Uterus (tissue), 4 donors: ENCODE data around the gene ADGRG7. TPM values are rescaled to one million over a fixed set of nuclear protein-coding genes. Genes with fewer than 3 reads are reported as not detected.
"Not testable (repeated sequence)": the region's sequence is repeated elsewhere in the genome, so short reads cannot be mapped to it uniquely, and the experiment has no call there.

Source experiments
- DNase-seq, 2 donors: peaks; one replicate each; pipeline ENCODE4 v3.0.0-alpha.2; 2019 to 2020
- H3K27ac ChIP-seq, 2 donors: fragments of 200-600 bp; sonication (generic); 1 replicate in 1 of 2; 2 replicates in 1 of 2; pipeline ENCODE4 v1.5.1; 2016 to 2018
- H3K27me3 ChIP-seq, 2 donors: fragments of 200-600 bp; sonication (generic); one replicate each; pipeline ENCODE4 v1.5.1; 2018 to 2019; ENCODE audit warnings: control low read depth in 1 of 2
- H3K36me3 ChIP-seq, 2 donors: fragments of 200-600 bp; sonication (generic); one replicate each; pipeline ENCODE4 v1.5.1; 2019; ENCODE audit warnings: control low read depth in 1 of 2
- H3K4me1 ChIP-seq, 2 donors: fragments of 200-600 bp; sonication (generic); one replicate each; pipeline ENCODE4 v1.5.1; 2018 to 2019; ENCODE audit warnings: control low read depth in 1 of 2
- H3K4me3 ChIP-seq, 2 donors: fragments of 200-600 bp; sonication (generic); 1 replicate in 1 of 2; 2 replicates in 1 of 2; pipeline ENCODE4 v1.5.1; 2018 to 2019; ENCODE audit warnings: mild to moderate bottlenecking in 1 of 2
- H3K9me3 ChIP-seq, 2 donors: fragments of 200-600 bp; sonication (generic); one replicate each; pipeline ENCODE4 v1.5.1; 2019; ENCODE audit warnings: control low read depth in 1 of 2
- CTCF ChIP-seq, 4 experiments: fragments of 200-600 bp in 2 of 4; fragments of 450-650 bp in 2 of 4; sonication (generic) in 2 of 4; IDR thresholded peaks; one replicate each; pipeline ENCODE4 v1.5.1; 2016 to 2019; ENCODE audit warnings: antibody characterized with exemption in 4 of 4, mild to moderate bottlenecking in 2 of 4, moderate library complexity in 1 of 4
- POLR2A ChIP-seq, 2 donors: fragments of 450-650 bp; IDR thresholded peaks; one replicate each; pipeline ENCODE4 v1.6.1; 2016; ENCODE audit warnings: antibody characterized with exemption in 2 of 2, mild to moderate bottlenecking in 1 of 2, moderate library complexity in 1 of 2
- intact Hi-C: fragments of 100-400 bp; cut with DNase I; formaldehyde crosslinking; loops from one replicate; pipeline ENCODE4 v1.15.1; 2023; ENCODE audit warnings: low total_unique reads
- total RNA-seq, 4 donors: library from RNA; depleted of rRNA in 3 of 4; stranded (reverse); fragments of >200 nt in 3 of 4; gene quantifications; one replicate each; pipeline versions ENCODE4 v1.1.0 to v1.2.4, GENCODE V29; 2014 to 2023
- donor health status: DM: yes; HTN: yes; CAD: no.

The ADGRG7 gene
- total RNA-seq, 4 donors from 2014 or later = 0.21 to 0.70 TPM; not detected in 2

- TF ChIP-seq CTCF (IDR thresholded peaks at IDR 0.05) (no peak), POLR2A (IDR thresholded peaks at IDR 0.05) (no peak)
- H3K4me1 ChIP-seq = no peaks in the 10 kb centered on the region
- DNase-seq = no peak
- no peak overlapping the region for H3K4me3 ChIP-seq
- H3K9me3 ChIP-seq = no peaks in the 10 kb centered on the region
- intact Hi-C loops = no loop called here
- no peaks in the 10 kb centered on the region for H3K27me3 ChIP-seq
- H3K36me3 ChIP-seq = no peaks in the 10 kb centered on the region
- H3K27ac ChIP-seq = no peak overlapping the region
Observed at GRCh38 chr3:100650651-100651619, 41.5 kb downstream of the ADGRG7 start.

- no peak for DNase-seq
- H3K27ac ChIP-seq = no peak overlapping the region
- TF ChIP-seq POLR2A (IDR thresholded peaks at IDR 0.05) (no peak), CTCF (IDR thresholded peaks at IDR 0.05) (no peak)
- no peaks in the 10 kb centered on the region for H3K4me1 ChIP-seq
- no peak overlapping the region for H3K4me3 ChIP-seq
- H3K27me3 ChIP-seq = no peaks in the 10 kb centered on the region
- intact Hi-C loops = no loop called here
- no peaks in the 10 kb centered on the region for H3K9me3 ChIP-seq
- no peaks in the 10 kb centered on the region for H3K36me3 ChIP-seq
Observed at GRCh38 chr3:100653604-100654294, 44.3 kb downstream of the ADGRG7 start.

GRCh38 chr3:100656945-100657344 lies 47.5 kb downstream of the ADGRG7 start:
- Histone ChIP-seq H3K4me1 (no peaks in the 10 kb centered on the region), H3K9me3 (no peaks in the 10 kb centered on the region), H3K36me3 (no peaks in the 10 kb centered on the region), H3K27ac (no peak overlapping the region), H3K27me3 (no peaks in the 10 kb centered on the region), H3K4me3 (no peak overlapping the region)
- no peak for DNase-seq
- TF ChIP-seq CTCF (IDR thresholded peaks at IDR 0.05) = no peak
- TF ChIP-seq POLR2A (IDR thresholded peaks at IDR 0.05) = no peak
- intact Hi-C loops = no loop called here

- H3K27me3 ChIP-seq, H3K27ac ChIP-seq, H3K4me1 ChIP-seq, DNase-seq, H3K9me3 ChIP-seq, H3K4me3 ChIP-seq, H3K36me3 ChIP-seq, intact Hi-C loops: not testable (repeated sequence)
Observed at GRCh38 chr3:100661294-100661693, 51.9 kb downstream of the ADGRG7 start.

GRCh38 chr3:100662113-100662823 lies 52.9 kb downstream of the ADGRG7 start:
- H3K27me3 ChIP-seq = no peaks in the 10 kb centered on the region
- H3K36me3 ChIP-seq = no peaks in the 10 kb centered on the region
- no peak for TF ChIP-seq POLR2A (IDR thresholded peaks at IDR 0.05)
- no peak for TF ChIP-seq CTCF (IDR thresholded peaks at IDR 0.05)
- intact Hi-C loops = no loop called here
- no peak overlapping the region for H3K27ac ChIP-seq
- H3K4me1 ChIP-seq = no peaks in the 10 kb centered on the region
- no peak overlapping the region for H3K4me3 ChIP-seq
- DNase-seq = no peak
- no peaks in the 10 kb centered on the region for H3K9me3 ChIP-seq
